H1 (cell line): ENCODE data around the gene SYT17. TPM values are rescaled to one million over a fixed set of nuclear protein-coding genes. Genes with fewer than 3 reads are reported as not detected.

Source experiments
- CTCF ChIA-PET: fragments of 300-600 bp; sonication (Branson Sonifier 250); formaldehyde crosslinking; loops from one replicate; lab custom pipeline; 2021; ENCODE audit not compliant: partially characterized antibody; lab: Charles Lee
- POLR2A ChIA-PET: fragments of 300-600 bp; sonication (Branson Sonifier 250); formaldehyde crosslinking; loops from one replicate; lab custom pipeline; 2021; ENCODE audit warnings: inconsistent platforms; ENCODE audit not compliant: partially characterized antibody; lab: Charles Lee
- DNase-seq, 2 experiments: peaks; one replicate each; pipeline versions ENCODE4 v3.0.0 to v3.0.0-alpha.2; 2010 to 2022; ENCODE audit warnings: low spot score in 2 of 2, low read depth in 1 of 2, mixed read lengths in 1 of 2
- FAIRE-seq: peaks from 2 replicates; lab custom pipeline; 2011; peaks lifted over from hg19 to GRCh38; lab: Jason Lieb, UNC
- H2AFZ ChIP-seq: 2 replicates; pipeline ENCODE4 v1.8.1; 2012; ENCODE audit warnings: low read length, inconsistent platforms
- H2AK5ac ChIP-seq: 2 replicates; pipeline ENCODE4 v1.6.1; 2013; ENCODE audit warnings: low read depth, low read length
- H2BK120ac ChIP-seq: replicated peaks from 2 replicates; pipeline ENCODE3; 2013; ENCODE audit warnings: low read depth, low read length, inconsistent platforms
- H2BK12ac ChIP-seq: 2 replicates; pipeline ENCODE4 v1.6.1; 2013; ENCODE audit warnings: low read depth, low read length
- H2BK15ac ChIP-seq: 2 replicates; pipeline ENCODE4 v1.6.1; 2013; ENCODE audit warnings: low read length
- H2BK20ac ChIP-seq: 2 replicates; pipeline ENCODE4 v1.6.1; 2013; ENCODE audit warnings: low read length
- H2BK5ac ChIP-seq: 2 replicates; pipeline ENCODE4 v1.6.1; 2013; ENCODE audit warnings: low read depth, low read length
- H3K14ac ChIP-seq: 2 replicates; pipeline ENCODE4 v1.6.1; 2013; ENCODE audit warnings: inconsistent platforms; ENCODE audit not compliant: insufficient read length
- H3K18ac ChIP-seq: 2 replicates; pipeline ENCODE4 v1.6.1; 2013; ENCODE audit warnings: low read length; ENCODE audit errors: extremely low read depth
- H3K23ac ChIP-seq: 2 replicates; pipeline ENCODE4 v1.6.1; 2013; ENCODE audit warnings: inconsistent platforms; ENCODE audit not compliant: insufficient read length
- H3K23me2 ChIP-seq: 2 replicates; pipeline ENCODE4 v1.6.1; 2013; ENCODE audit warnings: low read depth, low read length
- H3K27ac ChIP-seq: 2 replicates; pipeline ENCODE4 v1.6.1; 2011; ENCODE audit warnings: low read depth, low read length, inconsistent platforms
- H3K27me3 ChIP-seq, 4 experiments: replicated peaks in 1 of 4; 1 replicate in 1 of 4; 2 replicates in 3 of 4; pipeline versions ENCODE4 v1.6.1 to v1.8.1; 2011 to 2013; ENCODE audit warnings: low read length in 3 of 4, mild to moderate bottlenecking in 3 of 4, inconsistent platforms in 2 of 4, mixed read lengths in 2 of 4, moderate library complexity in 1 of 4; ENCODE audit not compliant: control insufficient read depth in 3 of 4, insufficient read depth in 3 of 4; ENCODE audit errors: extremely low read depth in 1 of 4
- H3K36me3 ChIP-seq, 4 experiments: 2 replicates each; pipeline versions ENCODE4 v1.6.1 to v1.8.1; 2011 to 2013; ENCODE audit warnings: mild to moderate bottlenecking in 4 of 4, low read length in 3 of 4, moderate library complexity in 2 of 4, control low read depth in 1 of 4, inconsistent platforms in 1 of 4; ENCODE audit not compliant: insufficient read depth in 4 of 4, control insufficient read depth in 2 of 4
- H3K4ac ChIP-seq: replicated peaks from 2 replicates; pipeline ENCODE3; 2013; ENCODE audit warnings: low read length, low read depth, mixed read lengths, inconsistent platforms; ENCODE audit not compliant: insufficient read length
- H3K4me1 ChIP-seq, 4 experiments: replicated peaks in 1 of 4; 1 replicate in 1 of 4; 2 replicates in 3 of 4; pipeline versions ENCODE4 v1.6.1 to v1.8.1; 2011 to 2013; ENCODE audit warnings: low read length in 3 of 4, inconsistent platforms in 2 of 4, mixed read lengths in 1 of 4; ENCODE audit not compliant: insufficient read depth in 4 of 4, control insufficient read depth in 3 of 4
- H3K4me2 ChIP-seq, 2 experiments: 2 replicates each; pipeline versions ENCODE4 v1.6.1 to v1.8.1; 2011 to 2013; ENCODE audit warnings: low read depth in 2 of 2, low read length in 2 of 2, control low read depth in 1 of 2, inconsistent platforms in 1 of 2, mild to moderate bottlenecking in 1 of 2; ENCODE audit not compliant: insufficient read depth in 1 of 2
- H3K4me3 ChIP-seq, 4 experiments: fragments of 200-600, 300-600 bp in 1 of 4; sonication (generic), shearing (Covaris generic), sonication (Bioruptor Twin) in 1 of 4; 2 replicates each; pipeline versions ENCODE4 v1.5.1 to v1.8.1; 2011 to 2016; ENCODE audit warnings: low read length in 4 of 4, low read depth in 3 of 4, control low read depth in 2 of 4, inconsistent platforms in 2 of 4, mild to moderate bottlenecking in 2 of 4, mixed read lengths in 1 of 4, moderate library complexity in 1 of 4; ENCODE audit not compliant: insufficient read depth in 2 of 4; ENCODE audit errors: extremely low read depth in 1 of 4
- H3K56ac ChIP-seq: replicated peaks from 2 replicates; pipeline ENCODE3; 2013; ENCODE audit warnings: low read depth, mild to moderate bottlenecking, mixed read lengths, low read length, inconsistent platforms; ENCODE audit not compliant: insufficient read length
- H3K79me1 ChIP-seq: 2 replicates; pipeline ENCODE4 v1.6.1; 2013; ENCODE audit warnings: low read depth, low read length, control low read depth
- H3K79me2 ChIP-seq, 2 experiments: 2 replicates each; pipeline versions ENCODE4 v1.6.1 to v1.8.1; 2012 to 2013; ENCODE audit warnings: low read length in 2 of 2, mild to moderate bottlenecking in 2 of 2, inconsistent platforms in 1 of 2; ENCODE audit not compliant: insufficient read depth in 2 of 2, control insufficient read depth in 1 of 2
- H3K9ac ChIP-seq, 4 experiments: replicated peaks in 1 of 4; 1 replicate in 1 of 4; 2 replicates in 3 of 4; pipeline versions ENCODE4 v1.6.1 to v1.8.1; 2011 to 2013; ENCODE audit warnings: low read depth in 3 of 4, low read length in 3 of 4, control low read depth in 2 of 4, mild to moderate bottlenecking in 2 of 4, moderate library complexity in 2 of 4, inconsistent platforms in 1 of 4; ENCODE audit errors: extremely low read depth in 1 of 4
- H3K9me3 ChIP-seq, 2 experiments: 2 replicates each; pipeline versions ENCODE4 v1.6.1 to v1.8.1; 2012 to 2013; ENCODE audit warnings: mild to moderate bottlenecking in 2 of 2, moderate library complexity in 2 of 2, control low read depth in 1 of 2, inconsistent platforms in 1 of 2, low read depth in 1 of 2, low read length in 1 of 2, mixed read lengths in 1 of 2; ENCODE audit not compliant: insufficient read depth in 2 of 2
- H4K20me1 ChIP-seq, 2 experiments: replicated peaks in 1 of 2; 2 replicates each; pipeline versions ENCODE3 to v1.8.1; 2011 to 2013; ENCODE audit warnings: inconsistent platforms in 2 of 2, low read length in 2 of 2, mild to moderate bottlenecking in 1 of 2; ENCODE audit not compliant: insufficient read depth in 2 of 2, control insufficient read depth in 1 of 2
- H4K5ac ChIP-seq: 2 replicates; pipeline ENCODE4 v1.6.1; 2013; ENCODE audit warnings: low read length, low read depth, mixed read lengths, inconsistent platforms; ENCODE audit not compliant: insufficient read length
- H4K8ac ChIP-seq: 2 replicates; pipeline ENCODE4 v1.8.0; 2013; ENCODE audit warnings: mild to moderate bottlenecking, moderate library complexity, low read length, inconsistent platforms; ENCODE audit not compliant: insufficient read depth; ENCODE audit errors: extremely low read depth
- H4K91ac ChIP-seq: replicated peaks from 2 replicates; pipeline ENCODE3; 2013; ENCODE audit warnings: low read length, mixed read lengths, inconsistent platforms; ENCODE audit not compliant: insufficient read length
- ASH2L ChIP-seq: fragments of 200-600, 300-600 bp; sonication (generic); IDR thresholded peaks from one replicate; pipeline ENCODE4 v1.7.1; 2017; ENCODE audit warnings: low read length
- BCL11A ChIP-seq, 2 experiments: IDR thresholded peaks; one replicate each; pipeline ENCODE4 v1.6.1; 2011; ENCODE audit warnings: low read depth in 2 of 2, low read length in 2 of 2, mild to moderate bottlenecking in 2 of 2
- BRCA1 ChIP-seq: IDR thresholded peaks from 2 replicates; pipeline ENCODE4 v1.6.1; 2012; ENCODE audit warnings: low read depth, low read length, improper control_type of control experiment
- CREB1 ChIP-seq: IDR thresholded peaks from 2 replicates; pipeline ENCODE4 v1.6.1; 2012; ENCODE audit warnings: inconsistent platforms
- SIRT6 ChIP-seq: IDR thresholded peaks from one replicate; pipeline ENCODE4 v1.7.1; 2012; ENCODE audit warnings: low read length, inconsistent platforms
- SP2 ChIP-seq: IDR thresholded peaks from 2 replicates; pipeline ENCODE4 v1.6.1; 2012; ENCODE audit warnings: mild to moderate bottlenecking, low read length, inconsistent platforms
- TAF7 ChIP-seq: optimal IDR thresholded peaks from 2 replicates; pipeline ENCODE3; 2011; ENCODE audit warnings: low read depth, mild to moderate bottlenecking, inconsistent platforms, low read length, moderate library complexity, borderline replicate concordance
- WGBS, 2 experiments: shearing (Covaris generic) in 1 of 2; methylation state at CpG; one replicate each; pipeline versions ENCODE4 v1.1.6 to v1.1.7; 2013 to 2015; ENCODE audit warnings: low lambda C conversion rate in 2 of 2, mixed read lengths in 2 of 2, inconsistent platforms in 1 of 2, low coverage in 1 of 2, missing lambda C conversion rate in 1 of 2; ENCODE audit not compliant: insufficient replicate concordance in 2 of 2, insufficient coverage in 1 of 2, insufficient read length in 1 of 2; ENCODE audit errors: extremely low coverage in 1 of 2, missing lambda C conversion rate in 1 of 2; 5-methylcytosine and 5-hydroxymethylcytosine counted together
- polyA plus RNA-seq, 7 experiments: library from polyadenylated mRNA; depleted of rRNA in 3 of 7; stranded (reverse) in 5 of 7; unstranded in 2 of 7; fragments of >200 nt in 5 of 7; fragments of 200-250 nt in 2 of 7; gene quantifications; 1 replicate in 5 of 7; 2 replicates in 1 of 7; 4 replicates in 1 of 7; pipeline versions ENCODE4 v1.2.1 to v1.2.3, GENCODE V29; 2011 to 2013; ENCODE audit warnings: missing spikeins in 2 of 7, mixed read lengths in 2 of 7
- total RNA-seq: library from RNA; stranded (reverse); fragmentation: NEBNext Ultra II Directional; extraction: Animal tissue kit (Norgen Biotek cat#: 25700); gene quantifications from 2 replicates; pipeline ENCODE4 v1.2.1, GENCODE V29; 2021
- TF ChIP-seq, protein P1 (sequence below), 3 experiments: IDR thresholded peaks; 1 replicate in 2 of 3; 2 replicates in 1 of 3; pipeline versions ENCODE4 v1.5.1 to v1.6.1; 2011; ENCODE audit warnings: low read length in 3 of 3, mild to moderate bottlenecking in 3 of 3, inconsistent platforms in 2 of 3, low read depth in 1 of 3, moderate library complexity in 1 of 3; ENCODE audit not compliant: insufficient read depth in 1 of 3; ENCODE audit errors: control extremely low read depth in 1 of 3
- TF ChIP-seq, protein P2 (sequence below): IDR thresholded peaks from 2 replicates; pipeline ENCODE4 v1.6.1; 2011; ENCODE audit warnings: low read length, improper control_type of control experiment

The SYT17 gene
- total and polyA plus RNA-seq, 2 of the 8 experiments (the other 6 are each of a cell fraction or from before 2014, with no cell fraction given), result 5.8 to 18.1 TPM

DNA sequence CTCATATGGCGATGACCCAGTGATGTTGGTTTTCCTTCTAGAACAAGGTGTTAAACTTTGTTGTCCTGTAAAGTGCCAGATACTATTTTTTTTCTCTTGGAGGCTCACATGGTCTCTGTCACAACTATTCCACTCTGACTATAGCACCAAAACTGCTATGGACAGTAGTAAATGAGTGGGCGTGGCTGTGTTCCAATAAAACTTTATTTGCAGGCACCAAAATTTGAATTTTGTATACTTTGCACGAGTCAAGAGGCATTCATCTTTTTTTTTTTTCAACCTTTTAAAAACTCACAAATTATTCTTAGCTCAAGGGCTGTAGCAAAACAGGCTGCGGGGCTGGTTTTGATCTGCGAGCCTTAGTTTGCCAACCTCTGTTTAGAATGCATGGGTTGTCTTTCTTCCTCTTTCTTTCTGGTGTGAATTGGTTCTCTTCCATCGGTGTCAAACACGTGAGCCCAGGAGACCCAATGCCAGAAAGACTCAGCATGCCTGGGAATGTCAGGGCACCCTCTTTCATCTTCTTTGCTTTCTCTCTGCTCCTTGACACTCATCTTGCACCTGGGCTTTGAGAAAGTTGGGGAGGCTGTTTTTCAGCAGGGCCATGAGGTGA is 2.1 kb downstream of the SYT17 start:
- Histone ChIP-seq H2AK5ac (no peak overlapping the region), H4K20me1 (no peaks in the 10 kb centered on the region), H3K36me3 (no peaks in the 10 kb centered on the region), H4K5ac (no peak overlapping the region), H3K23me2 (peaks cover 3% of the 10 kb centered on the region; the same call in 1 of the 2 replicates), H3K79me1 (no peaks in the 10 kb centered on the region), H4K8ac (no peak overlapping the region), H3K27ac (no peak overlapping the region), H3K14ac (no peak overlapping the region), H2BK12ac (no peak overlapping the region), H3K4ac (no peak overlapping the region), H3K27me3 (peaks cover 0 to 21% (median 15%) of the 10 kb centered on the region in 4 experiments; a peak in 5 of 7 replicates), H3K79me2 (no peaks in the 10 kb centered on the region), H2BK120ac (no peak overlapping the region), H3K4me1 (peaks cover 0 to 2% (median 2%) of the 10 kb centered on the region in 4 experiments; a peak in 3 of 7 replicates), H3K18ac (no peak overlapping the region), H2BK5ac (no peak overlapping the region), H4K91ac (no peak overlapping the region), H3K23ac (no peak overlapping the region), H3K4me3 (no peak overlapping the region), H3K9me3 (no peaks in the 10 kb centered on the region), H2BK20ac (no peak overlapping the region), H3K9ac (no peak overlapping the region), H2AFZ (no peak overlapping the region), H3K4me2 (no peak overlapping the region; a peak in 1 of 4 replicates), H3K56ac (no peak overlapping the region), H2BK15ac (no peak overlapping the region)
- FAIRE-seq (no peak), DNase-seq (no peak)
- POLR2A ChIA-PET, result interaction anchor here (1.8 kb wide), 1 partner anchor 54 kb away, joined by 4 read pairs; no protein-coding TSS in a partner anchor
- CTCF ChIA-PET, result interaction anchor here (1.4 to 3.4 kb wide), 3 partner anchors 10 to 85 kb away, joined by 4 to 24 read pairs (median 4); no protein-coding TSS in a partner anchor
- WGBS, 2 experiments, result 86% methylated on average over 7 of the region's 7 CpGs; no CpG with 5 or more reads in 1 of the 2 experiments
- TF ChIP-seq SIRT6, result no peak
- no peak for TF ChIP-seq TAF7
- no peak for TF ChIP-seq ASH2L
- TF ChIP-seq CREB1, result no peak
- TF ChIP-seq, protein P1, sequence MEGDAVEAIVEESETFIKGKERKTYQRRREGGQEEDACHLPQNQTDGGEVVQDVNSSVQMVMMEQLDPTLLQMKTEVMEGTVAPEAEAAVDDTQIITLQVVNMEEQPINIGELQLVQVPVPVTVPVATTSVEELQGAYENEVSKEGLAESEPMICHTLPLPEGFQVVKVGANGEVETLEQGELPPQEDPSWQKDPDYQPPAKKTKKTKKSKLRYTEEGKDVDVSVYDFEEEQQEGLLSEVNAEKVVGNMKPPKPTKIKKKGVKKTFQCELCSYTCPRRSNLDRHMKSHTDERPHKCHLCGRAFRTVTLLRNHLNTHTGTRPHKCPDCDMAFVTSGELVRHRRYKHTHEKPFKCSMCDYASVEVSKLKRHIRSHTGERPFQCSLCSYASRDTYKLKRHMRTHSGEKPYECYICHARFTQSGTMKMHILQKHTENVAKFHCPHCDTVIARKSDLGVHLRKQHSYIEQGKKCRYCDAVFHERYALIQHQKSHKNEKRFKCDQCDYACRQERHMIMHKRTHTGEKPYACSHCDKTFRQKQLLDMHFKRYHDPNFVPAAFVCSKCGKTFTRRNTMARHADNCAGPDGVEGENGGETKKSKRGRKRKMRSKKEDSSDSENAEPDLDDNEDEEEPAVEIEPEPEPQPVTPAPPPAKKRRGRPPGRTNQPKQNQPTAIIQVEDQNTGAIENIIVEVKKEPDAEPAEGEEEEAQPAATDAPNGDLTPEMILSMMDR (IDR thresholded peaks at IDR 0.05; ENCODE audit: control extremely low read depth in 1 of 3, insufficient read depth in 1 of 3, low read depth in 1 of 3, low read length in 3 of 3), result no peak
- TF ChIP-seq BCL11A (IDR thresholded peaks at IDR 0.05; ENCODE audit: low read depth in 2 of 2, low read length in 2 of 2), result no peak
- TF ChIP-seq, protein P2, sequence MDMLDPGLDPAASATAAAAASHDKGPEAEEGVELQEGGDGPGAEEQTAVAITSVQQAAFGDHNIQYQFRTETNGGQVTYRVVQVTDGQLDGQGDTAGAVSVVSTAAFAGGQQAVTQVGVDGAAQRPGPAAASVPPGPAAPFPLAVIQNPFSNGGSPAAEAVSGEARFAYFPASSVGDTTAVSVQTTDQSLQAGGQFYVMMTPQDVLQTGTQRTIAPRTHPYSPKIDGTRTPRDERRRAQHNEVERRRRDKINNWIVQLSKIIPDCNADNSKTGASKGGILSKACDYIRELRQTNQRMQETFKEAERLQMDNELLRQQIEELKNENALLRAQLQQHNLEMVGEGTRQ, result no peak
- no peak for TF ChIP-seq BRCA1
- no peak for TF ChIP-seq SP2
